ENCODE measurements around the gene GOLGA3. TPM values are rescaled to one million over a fixed set of nuclear protein-coding genes. Genes with fewer than 3 reads are reported as not detected.

The GOLGA3 gene
- total RNA-seq, 2 experiments from 2014 or later: 31.5 to 34.0 TPM

- Mint-ChIP-seq H3K27ac (peak overlapping the region; percentile 24), H3K9me3 (no peaks in the 10 kb centered on the region), H3K36me3 (ENCODE audit: low read depth) (peaks cover 49% of the 10 kb centered on the region), H3K4me3 (no peak overlapping the region), H3K27me3 (no peaks in the 10 kb centered on the region), H3K4me1 (ENCODE audit: low read depth) (peaks cover 21% of the 10 kb centered on the region)
- Histone ChIP-seq H3K9me3 (ENCODE audit: control insufficient read depth in 1 of 2, insufficient read depth in 1 of 2, low read length in 2 of 2) (no peaks in the 10 kb centered on the region), H3K4me1 (ENCODE audit: insufficient read depth, low read length) (peaks cover 23% of the 10 kb centered on the region), H3K4me3 (ENCODE audit: low read length) (no peak overlapping the region), H3K27me3 (ENCODE audit: control insufficient read depth in 1 of 2, insufficient read depth in 2 of 2, low read length in 2 of 2) (no peaks in the 10 kb centered on the region), H3K36me3 (ENCODE audit: insufficient read depth, low read length) (peaks cover 41% of the 10 kb centered on the region), H3K27ac (ENCODE audit: low read depth in 1 of 2, low read length in 2 of 2) (no peak overlapping the region)
- CTCF ChIA-PET: no interaction called here
- intact Hi-C loops (cut with DNase I, micrococcal nuclease): no loop called here
- TF ChIP-seq CTCF (IDR thresholded peaks at IDR 0.05): no peak
- POLR2A ChIA-PET: no interaction called here
- ATAC-seq (ENCODE audit: poor library complexity): no peak
- DNase-seq: no peak
These were observed 11.0 kb upstream of the GOLGA3 start for GRCh38 chr12:132839558-132840235.

- ATAC-seq (ENCODE audit: poor library complexity) (no peak), DNase-seq (no peak)
- H3K4me3 ChIP-seq (ENCODE audit: low read length): no peak overlapping the region
- peaks cover 50% of the 10 kb centered on the region for H3K36me3 Mint-ChIP-seq (ENCODE audit: low read depth)
- no peaks in the 10 kb centered on the region for H3K9me3 ChIP-seq (ENCODE audit: control insufficient read depth in 1 of 2, insufficient read depth in 1 of 2, low read length in 2 of 2)
- peaks cover 33% of the 10 kb centered on the region for H3K36me3 ChIP-seq (ENCODE audit: insufficient read depth, low read length)
- peaks cover 32% of the 10 kb centered on the region for H3K4me1 Mint-ChIP-seq (ENCODE audit: low read depth)
- peak overlapping the region; percentile 39 for H3K27ac Mint-ChIP-seq
- intact Hi-C loops (cut with DNase I, micrococcal nuclease): no loop called here
- ChIA-PET CTCF (no interaction called here), POLR2A (interaction anchor here (1.3 to 1.5 kb wide), 2 partner anchors 9 to 49 kb away, joined by 5 to 6 read pairs; partner anchors contain the start of genes CHFR and GOLGA3)
- peak overlapping the region; percentile 1 for H3K4me3 Mint-ChIP-seq
- no peak for TF ChIP-seq CTCF (IDR thresholded peaks at IDR 0.05)
- H3K27me3 ChIP-seq (ENCODE audit: control insufficient read depth in 1 of 2, insufficient read depth in 2 of 2, low read length in 2 of 2): no peaks in the 10 kb centered on the region
- no peaks in the 10 kb centered on the region for H3K27me3 Mint-ChIP-seq
- H3K27ac ChIP-seq (ENCODE audit: low read depth in 1 of 2, low read length in 2 of 2): peak overlapping the region in 1 of 2 donors; percentile 33
- no peaks in the 10 kb centered on the region for H3K9me3 Mint-ChIP-seq
- H3K4me1 ChIP-seq (ENCODE audit: insufficient read depth, low read length): peaks cover 35% of the 10 kb centered on the region
These were observed 9.9 kb upstream of the GOLGA3 start for GRCh38 chr12:132838410-132839080.

DNA sequence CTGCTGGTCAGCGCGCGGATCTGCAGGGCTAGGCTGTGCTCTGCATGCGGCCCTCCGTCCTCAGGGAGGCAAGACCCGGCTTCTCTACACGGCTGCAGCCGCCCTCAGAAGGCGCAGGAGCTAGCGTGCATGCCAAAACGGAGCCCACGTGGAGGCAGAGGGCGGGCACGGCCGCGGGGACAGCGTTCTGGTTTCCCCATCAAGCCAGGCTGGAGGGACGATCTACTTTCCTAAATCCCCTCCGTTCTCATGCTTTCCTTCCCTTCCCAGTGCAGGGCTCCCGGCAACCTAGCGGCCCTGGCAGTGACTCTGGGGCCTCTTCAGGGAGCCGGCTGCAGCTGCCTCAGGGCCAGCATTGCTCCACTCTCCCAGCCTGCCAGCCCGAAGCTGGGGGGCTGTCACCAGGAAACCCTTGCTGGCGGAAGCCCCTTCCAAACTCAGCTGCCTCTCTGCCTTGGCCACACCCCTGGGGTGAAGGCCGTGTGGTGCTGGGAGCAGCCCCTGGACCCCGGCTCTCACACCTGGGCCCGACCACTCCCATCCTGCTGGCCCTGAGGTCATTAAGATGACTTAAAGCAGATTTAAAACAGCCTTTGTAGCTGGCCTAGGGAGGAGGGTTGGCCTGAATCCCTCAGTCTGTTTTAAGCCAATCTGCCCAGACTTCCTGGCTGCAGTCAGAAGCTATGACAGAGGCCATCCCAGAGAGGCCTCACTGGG, 9.2 kb upstream of the GOLGA3 start:
- no peaks in the 10 kb centered on the region for H3K27me3 Mint-ChIP-seq
- H3K36me3 Mint-ChIP-seq (ENCODE audit: low read depth): peaks cover 46% of the 10 kb centered on the region
- intact Hi-C loops (cut with DNase I, micrococcal nuclease): no loop called here
- no peaks in the 10 kb centered on the region for H3K9me3 ChIP-seq (ENCODE audit: control insufficient read depth in 1 of 2, insufficient read depth in 1 of 2, low read length in 2 of 2)
- CTCF ChIA-PET: no interaction called here
- no peak overlapping the region for H3K4me3 ChIP-seq (ENCODE audit: low read length)
- peaks cover 26% of the 10 kb centered on the region for H3K36me3 ChIP-seq (ENCODE audit: insufficient read depth, low read length)
- no peaks in the 10 kb centered on the region for H3K9me3 Mint-ChIP-seq
- H3K27ac ChIP-seq (ENCODE audit: low read depth in 1 of 2, low read length in 2 of 2): peak overlapping the region in 1 of 2 donors; percentile 33
- no peak for TF ChIP-seq CTCF (IDR thresholded peaks at IDR 0.05)
- peak overlapping the region; percentile 87 for H3K27ac Mint-ChIP-seq
- POLR2A ChIA-PET: interaction anchor here (1.0 to 1.5 kb wide), 3 partner anchors 9 to 50 kb away, joined by 4 to 6 read pairs (median 5); partner anchors contain the start of genes CHFR and GOLGA3
- peaks cover 38% of the 10 kb centered on the region for H3K4me1 ChIP-seq (ENCODE audit: insufficient read depth, low read length)
- H3K27me3 ChIP-seq (ENCODE audit: control insufficient read depth in 1 of 2, insufficient read depth in 2 of 2, low read length in 2 of 2): no peaks in the 10 kb centered on the region
- H3K4me1 Mint-ChIP-seq (ENCODE audit: low read depth): peaks cover 39% of the 10 kb centered on the region
- no peak for DNase-seq
- ATAC-seq (ENCODE audit: poor library complexity): no peak
- no peak overlapping the region for H3K4me3 Mint-ChIP-seq

All from CD4-positive, alpha-beta T cell (primary cell).